HepG2 (cell line): ENCODE data around the gene COQ9. TPM values are rescaled to one million over a fixed set of nuclear protein-coding genes. Genes with fewer than 3 reads are reported as not detected.

Source experiments
- ARID5B ChIP-seq: IDR thresholded peaks from 2 replicates; pipeline ENCODE4 v1.4.0; 2020; ENCODE audit warnings: mild to moderate bottlenecking, missing genetic modification reagents
- CAMTA2 ChIP-seq: sonication (generic); formaldehyde crosslinking; IDR thresholded peaks from 2 replicates; pipeline ENCODE4 v1.4.0; 2020; ENCODE audit warnings: mild to moderate bottlenecking, missing genetic modification reagents, borderline replicate concordance
- PBX2 ChIP-seq: IDR thresholded peaks from 2 replicates; pipeline ENCODE4 v1.6.1; 2016; ENCODE audit warnings: control low read depth
- RFX1 ChIP-seq: fragments of 450-650 bp; IDR thresholded peaks from 2 replicates; pipeline ENCODE4 v1.6.1; 2017
- SMAD3 ChIP-seq: sonication (generic); formaldehyde crosslinking; IDR thresholded peaks from 2 replicates; pipeline ENCODE4 v1.4.0; 2020; ENCODE audit warnings: missing genetic modification reagents
- SYNCRIP ChIP-seq: fragments of 200-400 bp; formaldehyde crosslinking; IDR thresholded peaks from 2 replicates; pipeline ENCODE4 v1.6.1; 2018; ENCODE audit warnings: mild to moderate bottlenecking, low read depth, low read length; ENCODE audit not compliant: insufficient read depth
- ZFP1 ChIP-seq: IDR thresholded peaks from 2 replicates; pipeline ENCODE4 v1.6.1; 2016
- ZNF563 ChIP-seq: sonication (generic); formaldehyde crosslinking; IDR thresholded peaks from 2 replicates; pipeline ENCODE4 v1.8.0; 2022; ENCODE audit warnings: mild to moderate bottlenecking, moderate library complexity, missing genetic modification reagents
- polyA plus RNA-seq, 8 experiments: library from polyadenylated mRNA; depleted of rRNA in 3 of 8; stranded (reverse) in 7 of 8; unstranded in 1 of 8; fragments of >200 nt; fragmentation: Illumina TruSeq in 4 of 8; extraction: Trizol in 4 of 8; gene quantifications; 2 replicates each; pipeline versions ENCODE4 v1.2.1 to v1.2.3, GENCODE V29; 2011 to 2016; ENCODE audit warnings: low read depth in 4 of 8, missing spikeins in 1 of 8, mixed read lengths in 1 of 8; ENCODE audit not compliant: insufficient read depth in 1 of 8
- total RNA-seq, 5 experiments: library from RNA; depleted of rRNA; stranded (reverse); fragments of >200 nt; fragmentation: Illumina TruSeq; extraction: Trizol; gene quantifications; 2 replicates each; pipeline ENCODE4 v1.2.3, GENCODE V29; 2016; ENCODE audit warnings: low read depth in 1 of 5
- TF ChIP-seq, protein P1 (sequence below): sonication (generic); formaldehyde crosslinking; IDR thresholded peaks from 2 replicates; pipeline ENCODE4 v1.5.1; 2020; ENCODE audit warnings: mild to moderate bottlenecking, missing genetic modification reagents, moderate library complexity
- TF ChIP-seq, protein P2 (sequence below): sonication (generic); formaldehyde crosslinking; IDR thresholded peaks from 2 replicates; pipeline ENCODE4 v1.5.1; 2020; ENCODE audit warnings: missing genetic modification reagents, mild to moderate bottlenecking, borderline replicate concordance
- TF ChIP-seq, protein P3 (sequence below): IDR thresholded peaks from 2 replicates; pipeline ENCODE4 v1.6.1; 2016; ENCODE audit warnings: missing biosample characterization, missing genetic modification reagents, low read depth
- TF ChIP-seq, protein P4 (sequence below): sonication (generic); formaldehyde crosslinking; IDR thresholded peaks from 2 replicates; pipeline ENCODE4 v1.5.1; 2020; ENCODE audit warnings: mild to moderate bottlenecking, missing genetic modification reagents, borderline replicate concordance

COQ9 gene
- total and polyA plus RNA-seq, 2 of the 13 experiments (the other 11 are each of a cell fraction or from before 2014, with no cell fraction given): 57.5 to 108 TPM

DNA sequence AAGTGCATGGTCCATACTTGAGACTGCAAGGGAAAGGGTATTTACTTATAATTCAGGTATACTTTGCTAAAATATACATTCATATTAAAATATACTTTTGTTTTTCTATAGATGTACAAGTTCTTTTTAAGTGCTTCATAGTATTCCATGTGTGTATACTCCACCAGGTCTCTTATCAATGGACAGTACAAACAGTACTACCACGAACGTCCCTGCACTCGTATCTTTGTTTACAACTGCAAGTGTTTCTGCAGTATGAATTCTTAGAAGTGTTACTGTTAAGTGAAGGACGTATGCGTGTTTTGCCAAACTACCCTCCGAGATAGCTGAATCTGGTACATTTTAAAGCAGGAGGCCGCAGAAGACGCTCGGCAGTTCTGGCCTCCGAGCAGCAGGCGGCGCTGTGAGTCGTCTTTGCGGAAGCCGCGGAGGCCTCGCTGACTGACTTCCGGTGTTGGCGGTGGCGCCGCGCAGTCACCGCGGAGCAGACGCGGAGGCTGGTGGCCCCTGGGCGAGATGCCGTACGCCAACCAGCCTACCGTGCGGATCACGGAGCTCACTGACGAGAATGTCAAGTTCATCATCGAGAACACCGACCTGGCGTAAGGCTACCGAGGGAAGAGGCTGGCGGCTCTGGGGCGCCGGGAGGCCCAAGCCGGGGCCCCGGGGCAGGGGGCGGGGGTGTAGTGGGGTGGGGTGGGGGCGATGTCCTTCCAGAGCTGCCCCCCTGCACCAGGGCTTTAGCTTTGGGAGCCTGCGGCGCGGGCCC lies 15.1 kb downstream of the COQ9 start, which contains the start of gene POLR2C (continued):
- TF ChIP-seq ARID5B (peak; percentile 83), PBX2 (no peak), CAMTA2 (no peak), RFX1 (no peak), SMAD3 (CRISPR knock-in tag) (peak; percentile 97), ZFP1 (CRISPR knock-in tag) (peak; percentile 96; the same call in 1 of the 2 replicates), SYNCRIP (no peak), ZNF563 (CRISPR knock-in tag) (peak; percentile 78; the same call in 1 of the 2 replicates)
- TF ChIP-seq, protein P1, sequence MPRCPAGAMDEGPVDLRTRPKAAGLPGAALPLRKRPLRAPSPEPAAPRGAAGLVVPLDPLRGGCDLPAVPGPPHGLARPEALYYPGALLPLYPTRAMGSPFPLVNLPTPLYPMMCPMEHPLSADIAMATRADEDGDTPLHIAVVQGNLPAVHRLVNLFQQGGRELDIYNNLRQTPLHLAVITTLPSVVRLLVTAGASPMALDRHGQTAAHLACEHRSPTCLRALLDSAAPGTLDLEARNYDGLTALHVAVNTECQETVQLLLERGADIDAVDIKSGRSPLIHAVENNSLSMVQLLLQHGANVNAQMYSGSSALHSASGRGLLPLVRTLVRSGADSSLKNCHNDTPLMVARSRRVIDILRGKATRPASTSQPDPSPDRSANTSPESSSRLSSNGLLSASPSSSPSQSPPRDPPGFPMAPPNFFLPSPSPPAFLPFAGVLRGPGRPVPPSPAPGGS: peak; percentile 44; the same call in 1 of the 2 replicates
- TF ChIP-seq, protein P2, sequence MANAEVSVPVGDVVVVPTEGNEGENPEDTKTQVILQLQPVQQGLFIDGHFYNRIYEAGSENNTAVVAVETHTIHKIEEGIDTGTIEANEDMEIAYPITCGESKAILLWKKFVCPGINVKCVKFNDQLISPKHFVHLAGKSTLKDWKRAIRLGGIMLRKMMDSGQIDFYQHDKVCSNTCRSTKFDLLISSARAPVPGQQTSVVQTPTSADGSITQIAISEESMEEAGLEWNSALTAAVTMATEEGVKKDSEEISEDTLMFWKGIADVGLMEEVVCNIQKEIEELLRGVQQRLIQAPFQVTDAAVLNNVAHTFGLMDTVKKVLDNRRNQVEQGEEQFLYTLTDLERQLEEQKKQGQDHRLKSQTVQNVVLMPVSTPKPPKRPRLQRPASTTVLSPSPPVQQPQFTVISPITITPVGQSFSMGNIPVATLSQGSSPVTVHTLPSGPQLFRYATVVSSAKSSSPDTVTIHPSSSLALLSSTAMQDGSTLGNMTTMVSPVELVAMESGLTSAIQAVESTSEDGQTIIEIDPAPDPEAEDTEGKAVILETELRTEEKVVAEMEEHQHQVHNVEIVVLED (CRISPR knock-in tag): peak; percentile 86
- TF ChIP-seq, protein P3, sequence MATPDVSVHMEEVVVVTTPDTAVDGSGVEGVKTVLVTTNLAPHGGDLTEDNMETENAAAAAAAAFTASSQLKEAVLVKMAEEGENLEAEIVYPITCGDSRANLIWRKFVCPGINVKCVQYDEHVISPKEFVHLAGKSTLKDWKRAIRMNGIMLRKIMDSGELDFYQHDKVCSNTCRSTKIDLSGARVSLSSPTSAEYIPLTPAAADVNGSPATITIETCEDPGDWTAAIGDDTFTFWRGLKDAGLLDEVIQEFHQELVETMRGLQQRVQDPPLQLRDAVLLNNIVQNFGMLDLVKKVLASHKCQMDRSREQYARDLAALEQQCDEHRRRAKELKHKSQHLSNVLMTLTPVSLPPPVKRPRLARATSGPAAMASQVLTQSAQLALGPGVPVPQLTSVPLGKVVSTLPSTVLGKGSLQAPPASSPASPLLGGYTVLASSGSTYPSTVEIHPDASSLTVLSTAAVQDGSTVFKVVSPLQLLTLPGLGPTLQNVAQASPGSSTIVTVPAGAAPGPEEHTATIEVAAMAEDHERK (CRISPR knock-in tag): no peak
- TF ChIP-seq, protein P4, sequence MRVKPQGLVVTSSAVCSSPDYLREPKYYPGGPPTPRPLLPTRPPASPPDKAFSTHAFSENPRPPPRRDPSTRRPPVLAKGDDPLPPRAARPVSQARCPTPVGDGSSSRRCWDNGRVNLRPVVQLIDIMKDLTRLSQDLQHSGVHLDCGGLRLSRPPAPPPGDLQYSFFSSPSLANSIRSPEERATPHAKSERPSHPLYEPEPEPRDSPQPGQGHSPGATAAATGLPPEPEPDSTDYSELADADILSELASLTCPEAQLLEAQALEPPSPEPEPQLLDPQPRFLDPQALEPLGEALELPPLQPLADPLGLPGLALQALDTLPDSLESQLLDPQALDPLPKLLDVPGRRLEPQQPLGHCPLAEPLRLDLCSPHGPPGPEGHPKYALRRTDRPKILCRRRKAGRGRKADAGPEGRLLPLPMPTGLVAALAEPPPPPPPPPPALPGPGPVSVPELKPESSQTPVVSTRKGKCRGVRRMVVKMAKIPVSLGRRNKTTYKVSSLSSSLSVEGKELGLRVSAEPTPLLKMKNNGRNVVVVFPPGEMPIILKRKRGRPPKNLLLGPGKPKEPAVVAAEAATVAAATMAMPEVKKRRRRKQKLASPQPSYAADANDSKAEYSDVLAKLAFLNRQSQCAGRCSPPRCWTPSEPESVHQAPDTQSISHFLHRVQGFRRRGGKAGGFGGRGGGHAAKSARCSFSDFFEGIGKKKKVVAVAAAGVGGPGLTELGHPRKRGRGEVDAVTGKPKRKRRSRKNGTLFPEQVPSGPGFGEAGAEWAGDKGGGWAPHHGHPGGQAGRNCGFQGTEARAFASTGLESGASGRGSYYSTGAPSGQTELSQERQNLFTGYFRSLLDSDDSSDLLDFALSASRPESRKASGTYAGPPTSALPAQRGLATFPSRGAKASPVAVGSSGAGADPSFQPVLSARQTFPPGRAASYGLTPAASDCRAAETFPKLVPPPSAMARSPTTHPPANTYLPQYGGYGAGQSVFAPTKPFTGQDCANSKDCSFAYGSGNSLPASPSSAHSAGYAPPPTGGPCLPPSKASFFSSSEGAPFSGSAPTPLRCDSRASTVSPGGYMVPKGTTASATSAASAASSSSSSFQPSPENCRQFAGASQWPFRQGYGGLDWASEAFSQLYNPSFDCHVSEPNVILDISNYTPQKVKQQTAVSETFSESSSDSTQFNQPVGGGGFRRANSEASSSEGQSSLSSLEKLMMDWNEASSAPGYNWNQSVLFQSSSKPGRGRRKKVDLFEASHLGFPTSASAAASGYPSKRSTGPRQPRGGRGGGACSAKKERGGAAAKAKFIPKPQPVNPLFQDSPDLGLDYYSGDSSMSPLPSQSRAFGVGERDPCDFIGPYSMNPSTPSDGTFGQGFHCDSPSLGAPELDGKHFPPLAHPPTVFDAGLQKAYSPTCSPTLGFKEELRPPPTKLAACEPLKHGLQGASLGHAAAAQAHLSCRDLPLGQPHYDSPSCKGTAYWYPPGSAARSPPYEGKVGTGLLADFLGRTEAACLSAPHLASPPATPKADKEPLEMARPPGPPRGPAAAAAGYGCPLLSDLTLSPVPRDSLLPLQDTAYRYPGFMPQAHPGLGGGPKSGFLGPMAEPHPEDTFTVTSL: no peak
